ENCODE measurements around the gene SNX25. TPM values are rescaled to one million over a fixed set of nuclear protein-coding genes. Genes with fewer than 3 reads are reported as not detected.

SNX25 gene
- total and polyA plus RNA-seq, 4 experiments from 2014 or later, result 3.5 to 24.5 (median 15.7) TPM

DNA sequence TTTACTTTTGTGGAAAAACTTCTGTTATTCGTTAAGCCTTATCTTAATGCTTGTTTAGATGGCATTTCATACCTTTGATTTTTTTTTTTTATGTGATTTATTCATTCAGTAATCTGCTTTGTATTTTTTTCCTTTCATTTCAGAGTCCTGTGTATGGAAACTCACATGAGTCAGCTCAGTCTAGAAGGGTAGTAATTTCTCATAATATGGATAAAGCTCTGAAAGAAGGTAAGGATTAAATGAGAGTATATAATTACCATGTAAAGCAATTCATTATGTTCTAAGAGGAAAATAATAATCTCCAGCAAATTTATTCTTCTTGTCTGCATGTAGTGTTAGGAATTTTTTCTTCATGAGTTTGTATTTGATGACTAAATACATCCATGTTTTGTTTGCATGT is 37.8 kb downstream of the SNX25 start:
- Mint-ChIP-seq H3K27ac (peak overlapping the region in 1 of 7 donors; percentile 62), H3K4me3 (no peak overlapping the region), H3K36me3 (peaks cover 5 to 11% of the 10 kb centered on the region in 2 donors), H3K27me3 (no peaks in the 10 kb centered on the region), H3K9me3 (no peaks in the 10 kb centered on the region), H3K4me1 (peaks cover 17 to 31% (median 25%) of the 10 kb centered on the region in 4 donors)
- DNase-seq, result no peak
- ChIA-PET CTCF (ENCODE audit: partially characterized antibody) (no interaction called here), POLR2A (ENCODE audit: partially characterized antibody) (no interaction called here)
- H3K9me3 ChIP-seq (ENCODE audit: control insufficient read depth in 1 of 2, low read length in 2 of 2), result no peaks in the 10 kb centered on the region
- intact Hi-C loops (cut with micrococcal nuclease), result no loop called here
- peaks cover 20% of the 10 kb centered on the region for H3K4me1 ChIP-seq (ENCODE audit: insufficient read depth, low read length)
- no peaks in the 10 kb centered on the region for H3K36me3 ChIP-seq (ENCODE audit: insufficient read depth, low read length)
- H3K27ac ChIP-seq (ENCODE audit: low read depth, low read length), result no peak overlapping the region
- H3K27me3 ChIP-seq (ENCODE audit: insufficient read depth, low read length), result no peaks in the 10 kb centered on the region
- H3K4me3 ChIP-seq (ENCODE audit: low read length in 2 of 2), result no peak overlapping the region

DNA sequence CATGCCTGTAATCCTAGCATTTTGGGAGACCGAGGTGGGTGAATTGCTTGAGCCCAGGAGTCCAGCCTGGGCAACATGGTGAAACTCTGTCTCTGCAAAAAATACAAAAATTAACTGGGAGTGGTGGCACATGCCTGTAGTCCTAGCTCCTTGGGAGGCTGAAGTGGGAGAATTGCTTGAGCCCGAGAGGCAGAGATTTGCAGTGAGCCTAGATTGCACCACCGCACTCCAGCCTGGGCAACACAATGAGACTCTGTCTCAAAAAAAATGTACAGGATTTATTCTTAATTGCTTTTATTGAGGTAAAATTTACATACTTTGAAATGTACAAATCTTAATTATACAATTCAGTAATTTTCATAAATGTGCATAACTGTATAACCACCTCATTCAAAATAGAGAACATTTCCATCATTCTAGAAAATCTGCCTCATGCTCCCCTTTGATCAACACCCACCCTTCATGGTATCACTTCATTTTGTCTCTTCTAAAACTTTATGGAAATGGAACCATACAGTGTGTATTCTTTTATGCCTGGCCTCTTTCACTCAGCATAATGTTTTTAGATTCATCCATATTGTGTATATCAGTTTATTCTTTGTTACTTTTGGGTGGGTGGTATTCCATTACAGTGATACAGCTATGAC is 39.1 kb downstream of the SNX25 start:
- H3K27ac ChIP-seq (ENCODE audit: low read depth, low read length), result no peak overlapping the region
- H3K36me3 ChIP-seq (ENCODE audit: insufficient read depth, low read length), result no peaks in the 10 kb centered on the region
- POLR2A ChIA-PET (ENCODE audit: partially characterized antibody), result no interaction called here
- H3K27me3 Mint-ChIP-seq, result no peaks in the 10 kb centered on the region
- no peak overlapping the region for H3K4me3 Mint-ChIP-seq
- H3K4me1 Mint-ChIP-seq, result peaks cover 19 to 37% (median 32%) of the 10 kb centered on the region in 4 donors
- H3K9me3 Mint-ChIP-seq, result no peaks in the 10 kb centered on the region
- CTCF ChIA-PET (ENCODE audit: partially characterized antibody), result no interaction called here
- peaks cover 5 to 11% of the 10 kb centered on the region in 2 donors for H3K36me3 Mint-ChIP-seq
- H3K4me1 ChIP-seq (ENCODE audit: insufficient read depth, low read length), result peaks cover 31% of the 10 kb centered on the region
- DNase-seq, result no peak
- intact Hi-C loops (cut with micrococcal nuclease), result no loop called here
- no peak overlapping the region for H3K4me3 ChIP-seq (ENCODE audit: low read length in 2 of 2)
- H3K27ac Mint-ChIP-seq, result peak overlapping the region in 3 of 7 donors; percentile 18 to 53 (median 50)
- no peaks in the 10 kb centered on the region for H3K9me3 ChIP-seq (ENCODE audit: control insufficient read depth in 1 of 2, low read length in 2 of 2)
- H3K27me3 ChIP-seq (ENCODE audit: insufficient read depth, low read length), result no peaks in the 10 kb centered on the region

DNA sequence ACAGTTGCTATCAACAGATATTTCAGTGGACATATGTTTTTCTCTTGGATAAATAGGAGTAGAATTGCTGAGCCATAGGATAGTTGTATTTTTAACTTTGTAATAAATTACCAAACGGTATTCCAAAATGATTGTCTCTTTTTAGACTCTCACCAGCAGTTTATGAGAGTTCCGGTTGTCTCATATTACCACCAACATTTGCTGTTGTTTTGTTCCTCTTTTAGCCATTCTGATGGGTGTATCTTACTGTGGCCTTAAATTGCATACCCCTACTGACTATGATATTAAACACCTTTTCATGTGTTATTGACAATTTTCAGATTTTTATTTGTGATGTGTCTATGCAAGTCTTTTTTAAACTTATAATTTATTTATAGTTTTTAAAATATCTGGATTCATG is 39.7 kb downstream of the SNX25 start:
- no peaks in the 10 kb centered on the region for H3K9me3 Mint-ChIP-seq
- CTCF ChIA-PET (ENCODE audit: partially characterized antibody), result no interaction called here

DNA sequence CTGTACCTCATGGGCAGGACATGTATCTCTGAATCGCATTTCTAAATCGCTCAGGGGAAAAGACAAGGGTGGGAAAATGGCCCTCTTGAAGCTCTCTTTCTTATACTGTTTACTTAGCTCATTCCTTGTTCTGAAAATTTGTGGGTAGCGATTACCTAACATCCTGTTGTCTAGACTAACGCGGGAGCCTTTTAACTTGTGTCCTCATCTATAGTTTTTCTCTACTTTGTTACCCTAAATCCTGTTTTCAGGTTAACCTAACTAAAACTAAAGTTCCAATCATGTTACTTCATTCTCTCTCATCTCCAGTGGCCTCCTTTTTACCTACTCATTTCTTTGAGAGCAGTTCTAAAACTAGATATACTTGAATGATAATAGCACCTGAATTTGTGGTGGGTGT is 45.0 kb downstream of the SNX25 start:
- peaks cover 0 to 10% of the 10 kb centered on the region in 2 donors for H3K36me3 Mint-ChIP-seq
- intact Hi-C loops (cut with micrococcal nuclease), result loop anchor here (1.0 kb wide), 1 partner anchor 50 kb away; no protein-coding TSS in a partner anchor
- peak overlapping the region; percentile 17 to 77 (median 66) for H3K4me3 Mint-ChIP-seq
- Histone ChIP-seq H3K27ac (ENCODE audit: low read depth, low read length) (peak overlapping the region; percentile 52), H3K27me3 (ENCODE audit: insufficient read depth, low read length) (no peaks in the 10 kb centered on the region), H3K4me1 (ENCODE audit: insufficient read depth, low read length) (peaks cover 82% of the 10 kb centered on the region), H3K36me3 (ENCODE audit: insufficient read depth, low read length) (no peaks in the 10 kb centered on the region), H3K9me3 (ENCODE audit: control insufficient read depth in 1 of 2, low read length in 2 of 2) (no peaks in the 10 kb centered on the region), H3K4me3 (ENCODE audit: low read length in 2 of 2) (no peak overlapping the region)
- peaks cover 35 to 86% (median 67%) of the 10 kb centered on the region in 4 donors for H3K4me1 Mint-ChIP-seq
- CTCF ChIA-PET (ENCODE audit: partially characterized antibody), result interaction anchor here (1.0 to 1.3 kb wide), 4 partner anchors 9 to 111 kb away, joined by 3 to 5 read pairs (median 3); partner anchors contain the start of gene SLC25A4
- no peaks in the 10 kb centered on the region for H3K27me3 Mint-ChIP-seq
- peak; percentile 43 to 75 (median 55) for DNase-seq
- peak overlapping the region; percentile 83 to 99 (median 90) for H3K27ac Mint-ChIP-seq
- POLR2A ChIA-PET (ENCODE audit: partially characterized antibody), result interaction anchor here (0.7 to 3.4 kb wide), 9 partner anchors 9 to 171 kb away, joined by 3 to 35 read pairs (median 4); partner anchors contain the start of genes SNX25 and UFSP2
- H3K9me3 Mint-ChIP-seq, result no peaks in the 10 kb centered on the region

More for the DNA sequence above, 39.7 kb downstream of the SNX25 start:
- Histone ChIP-seq H3K27me3 (ENCODE audit: insufficient read depth, low read length) (no peaks in the 10 kb centered on the region), H3K27ac (ENCODE audit: low read depth, low read length) (no peak overlapping the region), H3K9me3 (ENCODE audit: control insufficient read depth in 1 of 2, low read length in 2 of 2) (no peaks in the 10 kb centered on the region), H3K36me3 (ENCODE audit: insufficient read depth, low read length) (no peaks in the 10 kb centered on the region), H3K4me1 (ENCODE audit: insufficient read depth, low read length) (peaks cover 37% of the 10 kb centered on the region), H3K4me3 (ENCODE audit: low read length in 2 of 2) (no peak overlapping the region)
- H3K27ac Mint-ChIP-seq, result peak overlapping the region in 2 of 7 donors; percentile 10 to 53
- H3K4me1 Mint-ChIP-seq, result peaks cover 22 to 43% (median 37%) of the 10 kb centered on the region in 4 donors
- no peak for DNase-seq
- peaks cover 5 to 11% of the 10 kb centered on the region in 2 donors for H3K36me3 Mint-ChIP-seq
- POLR2A ChIA-PET (ENCODE audit: partially characterized antibody), result no interaction called here
- H3K27me3 Mint-ChIP-seq, result no peaks in the 10 kb centered on the region
- intact Hi-C loops (cut with micrococcal nuclease), result no loop called here
- H3K4me3 Mint-ChIP-seq, result no peak overlapping the region

DNA sequence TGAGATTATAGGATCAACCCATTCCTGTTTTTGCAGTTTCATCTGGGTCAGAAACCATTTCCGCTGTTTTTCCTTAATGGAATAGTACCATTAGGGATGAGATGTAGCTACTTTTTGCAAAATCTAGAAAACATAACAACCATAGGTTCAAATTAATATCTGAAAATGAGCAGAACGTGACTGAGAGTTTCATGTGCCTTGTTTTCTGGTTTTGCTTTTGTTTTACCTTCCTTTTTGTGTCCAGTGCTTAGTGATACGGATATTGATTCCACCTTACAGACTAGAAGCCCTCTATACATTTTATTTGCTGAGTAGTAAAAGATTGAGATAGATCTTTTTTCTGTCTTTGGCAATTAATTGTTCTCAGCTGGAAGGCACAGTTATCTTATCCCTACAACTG is 46.5 kb downstream of the SNX25 start:
- Histone ChIP-seq H3K4me1 (ENCODE audit: insufficient read depth, low read length) (peaks cover 79% of the 10 kb centered on the region), H3K9me3 (ENCODE audit: control insufficient read depth in 1 of 2, low read length in 2 of 2) (no peaks in the 10 kb centered on the region), H3K36me3 (ENCODE audit: insufficient read depth, low read length) (no peaks in the 10 kb centered on the region), H3K27me3 (ENCODE audit: insufficient read depth, low read length) (no peaks in the 10 kb centered on the region), H3K4me3 (ENCODE audit: low read length in 2 of 2) (peak overlapping the region in 1 of 2 donors; percentile 23), H3K27ac (ENCODE audit: low read depth, low read length) (peak overlapping the region; percentile 49)
- Mint-ChIP-seq H3K27me3 (no peaks in the 10 kb centered on the region), H3K9me3 (no peaks in the 10 kb centered on the region), H3K36me3 (peaks cover 0 to 11% of the 10 kb centered on the region in 2 donors), H3K4me1 (peaks cover 36 to 77% (median 62%) of the 10 kb centered on the region in 4 donors), H3K4me3 (peak overlapping the region in 6 of 8 donors; percentile 52 to 88 (median 76)), H3K27ac (peak overlapping the region in 5 of 7 donors; percentile 83 to 99 (median 91))
- CTCF ChIA-PET (ENCODE audit: partially characterized antibody), result interaction anchor here (0.7 to 1.2 kb wide), 2 partner anchors 11 to 26 kb away, joined by 4 read pairs; no protein-coding TSS in a partner anchor
- POLR2A ChIA-PET (ENCODE audit: partially characterized antibody), result interaction anchor here (0.8 to 2.7 kb wide), 7 partner anchors 10 to 170 kb away, joined by 3 to 10 read pairs (median 6); partner anchors contain the start of genes CFAP97, SLC25A4, SNX25 and UFSP2
- peak in 1 of 5 donors; percentile 15 for DNase-seq
- intact Hi-C loops (cut with micrococcal nuclease), result no loop called here

DNA sequence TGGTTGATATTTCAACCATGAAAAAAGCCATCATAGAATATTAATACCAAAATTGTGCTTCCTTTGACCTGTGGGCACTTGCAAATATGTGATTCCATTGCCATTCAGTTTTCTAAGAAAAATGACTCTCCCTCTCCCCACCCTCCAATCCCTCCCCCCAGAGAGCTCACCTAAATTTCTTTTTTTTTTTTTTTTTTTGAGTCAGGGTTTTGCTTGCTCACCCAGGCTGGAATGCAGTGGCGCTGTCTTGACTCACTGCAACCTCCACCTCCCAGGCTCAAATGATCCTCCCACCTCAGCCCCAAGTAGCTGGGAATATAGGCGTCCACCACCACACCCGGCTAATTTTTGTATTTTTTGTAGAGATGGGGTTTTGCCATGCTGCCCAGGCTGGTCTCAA is 47.0 kb downstream of the SNX25 start:
- intact Hi-C loops (cut with micrococcal nuclease), result no loop called here
- H3K9me3 ChIP-seq (ENCODE audit: control insufficient read depth in 1 of 2, low read length in 2 of 2), result no peaks in the 10 kb centered on the region
- H3K4me1 Mint-ChIP-seq, result peaks cover 33 to 71% (median 57%) of the 10 kb centered on the region in 4 donors
- ChIA-PET CTCF (ENCODE audit: partially characterized antibody) (interaction anchor here (0.7 to 1.2 kb wide), 2 partner anchors 12 to 26 kb away, joined by 4 read pairs; no protein-coding TSS in a partner anchor), POLR2A (ENCODE audit: partially characterized antibody) (interaction anchor here (0.8 to 2.7 kb wide), 7 partner anchors 10 to 169 kb away, joined by 3 to 10 read pairs (median 6); partner anchors contain the start of genes CFAP97, SLC25A4, SNX25 and UFSP2)
- peak overlapping the region; percentile 49 for H3K27ac ChIP-seq (ENCODE audit: low read depth, low read length)
- no peaks in the 10 kb centered on the region for H3K9me3 Mint-ChIP-seq
- no peak for DNase-seq
- peaks cover 0 to 8% of the 10 kb centered on the region in 2 donors for H3K36me3 Mint-ChIP-seq
- peak overlapping the region in 1 of 2 donors; percentile 23 for H3K4me3 ChIP-seq (ENCODE audit: low read length in 2 of 2)
- no peaks in the 10 kb centered on the region for H3K27me3 ChIP-seq (ENCODE audit: insufficient read depth, low read length)
- no peaks in the 10 kb centered on the region for H3K27me3 Mint-ChIP-seq
- peaks cover 73% of the 10 kb centered on the region for H3K4me1 ChIP-seq (ENCODE audit: insufficient read depth, low read length)
- peak overlapping the region in 5 of 7 donors; percentile 83 to 99 (median 91) for H3K27ac Mint-ChIP-seq
- no peaks in the 10 kb centered on the region for H3K36me3 ChIP-seq (ENCODE audit: insufficient read depth, low read length)
- H3K4me3 Mint-ChIP-seq, result peak overlapping the region in 6 of 8 donors; percentile 52 to 88 (median 76)

DNA sequence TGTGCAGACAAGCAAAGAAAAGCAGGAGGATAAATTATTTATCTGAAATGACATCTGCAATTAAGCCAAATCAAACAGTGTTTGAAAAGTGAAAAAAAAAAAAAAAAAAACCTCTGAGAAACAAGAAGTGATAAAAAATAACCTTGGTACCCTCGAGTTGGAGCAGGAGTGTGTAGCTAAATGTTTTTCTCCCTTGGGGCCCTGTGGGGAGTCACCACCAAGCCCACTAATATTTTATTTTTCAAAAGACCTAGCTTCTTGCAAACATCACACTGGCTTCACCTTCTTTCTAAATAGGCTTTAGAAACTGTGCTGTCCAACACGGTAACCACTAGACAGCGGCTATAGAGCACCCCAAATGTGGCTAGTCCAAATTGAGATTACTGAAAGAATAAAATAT is 47.7 kb downstream of the SNX25 start:
- peaks cover 27 to 65% (median 52%) of the 10 kb centered on the region in 4 donors for H3K4me1 Mint-ChIP-seq
- H3K27ac Mint-ChIP-seq, result peak overlapping the region in 4 of 7 donors; percentile 57 to 99 (median 88)
- DNase-seq, result no peak
- POLR2A ChIA-PET (ENCODE audit: partially characterized antibody), result interaction anchor here (0.8 to 2.7 kb wide), 5 partner anchors 9 to 54 kb away, joined by 3 to 10 read pairs (median 6); partner anchors contain the start of genes CFAP97 and SNX25
- no peaks in the 10 kb centered on the region for H3K9me3 ChIP-seq (ENCODE audit: control insufficient read depth in 1 of 2, low read length in 2 of 2)
- CTCF ChIA-PET (ENCODE audit: partially characterized antibody), result interaction anchor here (1.2 kb wide), 1 partner anchor 12 kb away, joined by 4 read pairs; no protein-coding TSS in a partner anchor
- H3K4me3 ChIP-seq (ENCODE audit: low read length in 2 of 2), result no peak overlapping the region
- no peaks in the 10 kb centered on the region for H3K9me3 Mint-ChIP-seq
- H3K36me3 Mint-ChIP-seq, result peaks cover 0 to 7% of the 10 kb centered on the region in 2 donors
- H3K4me3 Mint-ChIP-seq, result no peak overlapping the region
- H3K27me3 ChIP-seq (ENCODE audit: insufficient read depth, low read length), result no peaks in the 10 kb centered on the region
- no peaks in the 10 kb centered on the region for H3K27me3 Mint-ChIP-seq
- peaks cover 67% of the 10 kb centered on the region for H3K4me1 ChIP-seq (ENCODE audit: insufficient read depth, low read length)
- no peak overlapping the region for H3K27ac ChIP-seq (ENCODE audit: low read depth, low read length)
- intact Hi-C loops (cut with micrococcal nuclease), result no loop called here
- H3K36me3 ChIP-seq (ENCODE audit: insufficient read depth, low read length), result no peaks in the 10 kb centered on the region

Measured in CD4-positive, alpha-beta memory T cell (primary cell).